ENCODE measurements around the gene MTERF2. TPM values are rescaled to one million over a fixed set of nuclear protein-coding genes. Genes with fewer than 3 reads are reported as not detected.

MTERF2 gene
- total RNA-seq, 2 experiments from 2014 or later = 6.8 to 7.9 TPM

GRCh38 chr12:106980944-106981343, 6.0 kb downstream of the MTERF2 start:
- DNase-seq (no peak), ATAC-seq (ENCODE audit: low read depth) (no peak)
- Mint-ChIP-seq H3K27ac (no peak overlapping the region), H3K4me3 (no peak overlapping the region), H3K36me3 (peaks cover 34% of the 10 kb centered on the region), H3K27me3 (no peaks in the 10 kb centered on the region), H3K4me1 (peaks cover 17% of the 10 kb centered on the region), H3K9me3 (no peaks in the 10 kb centered on the region)
- POLR2A ChIA-PET = no interaction called here

GRCh38 chr12:106978035-106978800, 8.7 kb downstream of the MTERF2 start:
- no peak overlapping the region for H3K4me3 Mint-ChIP-seq
- H3K27ac Mint-ChIP-seq = no peak overlapping the region
- POLR2A ChIA-PET = interaction anchor here (1.4 kb wide), 1 partner anchor 23 kb away, joined by 3 read pairs; the partner anchor contains the start of gene TMEM263
- no peak for ATAC-seq (ENCODE audit: low read depth)
- H3K27me3 Mint-ChIP-seq = no peaks in the 10 kb centered on the region
- no peak for DNase-seq
- peaks cover 25% of the 10 kb centered on the region for H3K36me3 Mint-ChIP-seq
- H3K4me1 Mint-ChIP-seq = no peaks in the 10 kb centered on the region
- H3K9me3 Mint-ChIP-seq = no peaks in the 10 kb centered on the region

- Mint-ChIP-seq H3K4me3 (no peak overlapping the region), H3K36me3 (peaks cover 29% of the 10 kb centered on the region)
- POLR2A ChIA-PET = no interaction called here
These were observed 10.3 kb downstream of the MTERF2 start for GRCh38 chr12:106976668-106977067.

GRCh38 chr12:106975993-106976658, 10.8 kb downstream of the MTERF2 start:
- ATAC-seq (ENCODE audit: low read depth) (no peak), DNase-seq (no peak)
- no peak overlapping the region for H3K27ac Mint-ChIP-seq
- peaks cover 30% of the 10 kb centered on the region for H3K36me3 Mint-ChIP-seq
- H3K9me3 Mint-ChIP-seq = no peaks in the 10 kb centered on the region
- no peaks in the 10 kb centered on the region for H3K4me1 Mint-ChIP-seq
- POLR2A ChIA-PET = no interaction called here
- no peaks in the 10 kb centered on the region for H3K27me3 Mint-ChIP-seq
- H3K4me3 Mint-ChIP-seq = no peak overlapping the region

More at GRCh38 chr12:106976668-106977067, 10.3 kb downstream of the MTERF2 start:
- H3K27ac Mint-ChIP-seq = no peak overlapping the region
- DNase-seq (no peak), ATAC-seq (ENCODE audit: low read depth) (no peak)
- no peaks in the 10 kb centered on the region for H3K4me1 Mint-ChIP-seq
- no peaks in the 10 kb centered on the region for H3K9me3 Mint-ChIP-seq
- no peaks in the 10 kb centered on the region for H3K27me3 Mint-ChIP-seq

- Mint-ChIP-seq H3K36me3 (peaks cover 34% of the 10 kb centered on the region), H3K9me3 (no peaks in the 10 kb centered on the region), H3K27ac (no peak overlapping the region), H3K4me1 (peaks cover 2% of the 10 kb centered on the region), H3K4me3 (no peak overlapping the region), H3K27me3 (no peaks in the 10 kb centered on the region)
- ATAC-seq (ENCODE audit: low read depth) (no peak), DNase-seq (no peak)
- POLR2A ChIA-PET = interaction anchor here (0.6 kb wide), 1 partner anchor 19 kb away, joined by 3 read pairs; the partner anchor contains the start of gene TMEM263
These were observed 11.8 kb downstream of the MTERF2 start for GRCh38 chr12:106975098-106975497.

GRCh38 chr12:106974511-106974910, 12.4 kb downstream of the MTERF2 start:
- ATAC-seq (ENCODE audit: low read depth) = no peak
- Mint-ChIP-seq H3K27me3 (no peaks in the 10 kb centered on the region), H3K36me3 (peaks cover 34% of the 10 kb centered on the region), H3K4me1 (peaks cover 2% of the 10 kb centered on the region), H3K27ac (no peak overlapping the region), H3K9me3 (no peaks in the 10 kb centered on the region), H3K4me3 (no peak overlapping the region)
- POLR2A ChIA-PET = no interaction called here
- no peak for DNase-seq

- DNase-seq (no peak), ATAC-seq (ENCODE audit: low read depth) (no peak)
- no peaks in the 10 kb centered on the region for H3K9me3 Mint-ChIP-seq
- H3K27me3 Mint-ChIP-seq = no peaks in the 10 kb centered on the region
- no peak overlapping the region for H3K4me3 Mint-ChIP-seq
- no peak overlapping the region for H3K27ac Mint-ChIP-seq
- POLR2A ChIA-PET = no interaction called here
- H3K4me1 Mint-ChIP-seq = peaks cover 2% of the 10 kb centered on the region
- peaks cover 32% of the 10 kb centered on the region for H3K36me3 Mint-ChIP-seq
These were observed 13.4 kb downstream of the MTERF2 start for GRCh38 chr12:106973545-106973944.

GRCh38 chr12:106971065-106971464, 15.9 kb downstream of the MTERF2 start:
- Mint-ChIP-seq H3K4me3 (no peak overlapping the region), H3K9me3 (no peaks in the 10 kb centered on the region), H3K27me3 (no peaks in the 10 kb centered on the region), H3K4me1 (peaks cover 6% of the 10 kb centered on the region), H3K27ac (peak overlapping the region; percentile 13), H3K36me3 (peaks cover 34% of the 10 kb centered on the region)
- POLR2A ChIA-PET = no interaction called here
- DNase-seq (no peak), ATAC-seq (ENCODE audit: low read depth) (no peak)

- POLR2A ChIA-PET = no interaction called here
- Mint-ChIP-seq H3K4me3 (no peak overlapping the region), H3K9me3 (no peaks in the 10 kb centered on the region), H3K36me3 (peaks cover 24% of the 10 kb centered on the region), H3K27ac (no peak overlapping the region), H3K4me1 (peaks cover 8% of the 10 kb centered on the region), H3K27me3 (no peaks in the 10 kb centered on the region)
- ATAC-seq (ENCODE audit: low read depth) (no peak), DNase-seq (no peak)
These were observed 22.4 kb downstream of the MTERF2 start for GRCh38 chr12:106964526-106964925.

- POLR2A ChIA-PET = no interaction called here
- DNase-seq (no peak), ATAC-seq (ENCODE audit: low read depth) (no peak)
- Mint-ChIP-seq H3K27ac (no peak overlapping the region), H3K36me3 (peaks cover 18% of the 10 kb centered on the region), H3K9me3 (no peaks in the 10 kb centered on the region), H3K4me3 (no peak overlapping the region), H3K27me3 (no peaks in the 10 kb centered on the region), H3K4me1 (peaks cover 21% of the 10 kb centered on the region)
These were observed 24.7 kb downstream of the MTERF2 start for GRCh38 chr12:106962286-106962685.

GRCh38 chr12:106960443-106960842, 26.5 kb downstream of the MTERF2 start:
- Mint-ChIP-seq H3K4me3 (no peak overlapping the region), H3K9me3 (no peaks in the 10 kb centered on the region), H3K36me3 (peaks cover 10% of the 10 kb centered on the region), H3K27ac (no peak overlapping the region), H3K27me3 (no peaks in the 10 kb centered on the region), H3K4me1 (peaks cover 17% of the 10 kb centered on the region)
- no peak for DNase-seq
- ATAC-seq (ENCODE audit: low read depth) = no peak
- POLR2A ChIA-PET = interaction anchor here (0.7 kb wide), 1 partner anchor 213 kb away, joined by 3 read pairs; no protein-coding TSS in a partner anchor

GRCh38 chr12:106957583-106957982, 29.4 kb downstream of the MTERF2 start:
- DNase-seq = no peak
- Mint-ChIP-seq H3K27me3 (no peaks in the 10 kb centered on the region), H3K4me1 (peaks cover 19% of the 10 kb centered on the region), H3K36me3 (peaks cover 2% of the 10 kb centered on the region), H3K4me3 (peak overlapping the region; percentile 95), H3K9me3 (no peaks in the 10 kb centered on the region), H3K27ac (peak overlapping the region; percentile 94)
- no peak for ATAC-seq (ENCODE audit: low read depth)
- POLR2A ChIA-PET = interaction anchor here (0.7 to 1.0 kb wide), 2 partner anchors 12 to 600 kb away, joined by 3 to 4 read pairs; partner anchors contain the start of gene POLR3B

GRCh38 chr12:106956048-106956578, 30.8 kb downstream of the MTERF2 start:
- Mint-ChIP-seq H3K27ac (peak overlapping the region; percentile 94), H3K9me3 (peaks cover 2% of the 10 kb centered on the region), H3K27me3 (peaks cover 2% of the 10 kb centered on the region), H3K4me3 (peak overlapping the region; percentile 95), H3K4me1 (peaks cover 17% of the 10 kb centered on the region), H3K36me3 (peaks cover 4% of the 10 kb centered on the region)
- POLR2A ChIA-PET = interaction anchor here (0.8 to 2.3 kb wide), 11 partner anchors 19 to 654 kb away, joined by 3 to 11 read pairs (median 4); partner anchors contain the start of genes MTERF2, POLR3B and TCP11L2
- DNase-seq = no peak
- peak; percentile 53 for ATAC-seq (ENCODE audit: low read depth)
